ENCODE data around the gene NEURL1. TPM values are rescaled to one million over a fixed set of nuclear protein-coding genes. Genes with fewer than 3 reads are reported as not detected.
"Not testable (repeated sequence)": the region's sequence is repeated elsewhere in the genome, so short reads cannot be mapped to it uniquely, and the experiment has no call there.

NEURL1 gene
- total and polyA plus RNA-seq, 8 donors = 11.0 to 69.9 (median 18.6) TPM

DNA sequence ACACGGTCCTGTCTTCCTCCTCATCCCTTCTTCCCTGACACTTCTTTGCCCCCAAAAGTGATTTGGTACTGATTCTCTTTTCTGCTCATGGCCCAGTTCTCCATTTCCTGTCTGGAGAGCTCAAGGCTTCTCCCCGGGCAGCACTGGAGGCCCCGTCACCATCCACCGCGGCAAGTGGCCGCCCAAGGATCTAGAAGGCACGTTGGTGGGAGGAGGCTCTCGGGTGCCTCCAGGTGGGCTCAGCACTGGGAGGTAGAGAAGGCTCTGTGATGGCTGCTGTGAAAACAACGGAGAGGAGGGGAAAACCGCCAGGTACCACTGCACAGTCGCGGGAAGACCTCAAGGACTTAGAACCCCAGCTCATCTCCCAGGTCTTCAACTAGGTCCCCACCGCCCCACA is 134.4 kb downstream of the NEURL1 start:
- Histone ChIP-seq H3K27me3 (no peaks in the 10 kb centered on the region), H3K9me3 (no peaks in the 10 kb centered on the region), H3K4me1 (no peaks in the 10 kb centered on the region), H3K27ac (no peak overlapping the region), H3K36me3 (no peaks in the 10 kb centered on the region), H3K4me3 (no peak overlapping the region)
- ATAC-seq (no peak), DNase-seq (no peak), FAIRE-seq (no peak)
- TF ChIP-seq, protein P1, sequence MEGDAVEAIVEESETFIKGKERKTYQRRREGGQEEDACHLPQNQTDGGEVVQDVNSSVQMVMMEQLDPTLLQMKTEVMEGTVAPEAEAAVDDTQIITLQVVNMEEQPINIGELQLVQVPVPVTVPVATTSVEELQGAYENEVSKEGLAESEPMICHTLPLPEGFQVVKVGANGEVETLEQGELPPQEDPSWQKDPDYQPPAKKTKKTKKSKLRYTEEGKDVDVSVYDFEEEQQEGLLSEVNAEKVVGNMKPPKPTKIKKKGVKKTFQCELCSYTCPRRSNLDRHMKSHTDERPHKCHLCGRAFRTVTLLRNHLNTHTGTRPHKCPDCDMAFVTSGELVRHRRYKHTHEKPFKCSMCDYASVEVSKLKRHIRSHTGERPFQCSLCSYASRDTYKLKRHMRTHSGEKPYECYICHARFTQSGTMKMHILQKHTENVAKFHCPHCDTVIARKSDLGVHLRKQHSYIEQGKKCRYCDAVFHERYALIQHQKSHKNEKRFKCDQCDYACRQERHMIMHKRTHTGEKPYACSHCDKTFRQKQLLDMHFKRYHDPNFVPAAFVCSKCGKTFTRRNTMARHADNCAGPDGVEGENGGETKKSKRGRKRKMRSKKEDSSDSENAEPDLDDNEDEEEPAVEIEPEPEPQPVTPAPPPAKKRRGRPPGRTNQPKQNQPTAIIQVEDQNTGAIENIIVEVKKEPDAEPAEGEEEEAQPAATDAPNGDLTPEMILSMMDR (IDR thresholded peaks at IDR 0.05) = no peak
- WGBS, 2 donors = 90 to 93% methylated on average over 13 of the region's 13 CpGs
- intact Hi-C loops (cut with DNase I) = no loop called here

DNA sequence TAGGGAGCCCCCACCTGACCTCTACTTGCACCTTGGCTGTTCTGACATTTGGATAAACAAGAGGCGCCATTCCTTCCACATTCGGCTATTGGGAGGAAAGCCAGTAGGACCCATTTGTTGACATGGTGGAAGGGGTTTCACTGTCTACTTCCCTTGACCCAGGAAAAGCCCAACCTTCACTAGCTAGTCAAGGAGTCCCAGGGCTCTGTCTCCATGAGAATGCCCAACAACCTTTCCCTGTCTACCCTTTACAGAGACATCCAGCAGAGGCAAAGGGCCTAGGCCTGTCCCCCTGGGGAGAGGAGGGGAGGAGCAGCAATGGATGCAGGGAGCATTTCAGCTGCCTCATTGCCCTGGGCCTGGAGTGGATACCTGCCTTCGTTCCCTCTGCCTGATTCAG is 136.1 kb downstream of the NEURL1 start:
- TF ChIP-seq, protein P1 (IDR thresholded peaks at IDR 0.05) = no peak
- DNase-seq (no peak), FAIRE-seq (no peak), ATAC-seq (no peak)
- no peak overlapping the region for H3K27ac ChIP-seq
- H3K27me3 ChIP-seq = no peaks in the 10 kb centered on the region
- H3K36me3 ChIP-seq = no peaks in the 10 kb centered on the region
- no peak overlapping the region for H3K4me3 ChIP-seq
- intact Hi-C loops (cut with DNase I) = no loop called here
- H3K4me1 ChIP-seq = no peaks in the 10 kb centered on the region
- H3K9me3 ChIP-seq = no peaks in the 10 kb centered on the region
- WGBS, 2 donors = 62 to 76% methylated on average over 3 of the region's 3 CpGs

DNA sequence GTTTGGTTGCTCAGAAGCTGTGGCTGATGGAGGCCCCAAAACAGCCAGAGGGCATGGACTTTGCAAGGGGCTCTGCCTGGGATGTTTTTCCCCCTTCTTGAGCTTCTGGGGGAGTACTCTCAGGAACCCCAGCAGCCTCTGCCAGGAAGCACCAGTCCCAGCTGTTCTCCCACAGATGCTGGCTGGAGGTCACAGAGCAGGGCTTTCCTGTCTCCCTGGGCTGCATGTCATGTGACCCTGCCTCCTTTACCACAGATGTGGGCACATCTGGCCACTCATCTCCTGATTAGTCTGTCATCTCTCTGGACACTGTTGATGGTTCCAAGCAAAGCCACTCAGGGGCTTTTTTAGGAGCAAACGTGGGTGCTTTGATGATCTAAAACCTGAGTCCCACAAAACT is 136.7 kb downstream of the NEURL1 start:
- FAIRE-seq = no peak
- Histone ChIP-seq H3K27ac (no peak overlapping the region), H3K9me3 (no peaks in the 10 kb centered on the region), H3K36me3 (no peaks in the 10 kb centered on the region), H3K27me3 (no peaks in the 10 kb centered on the region), H3K4me3 (no peak overlapping the region), H3K4me1 (no peaks in the 10 kb centered on the region)
- ATAC-seq = no peak
- TF ChIP-seq, protein P1 (IDR thresholded peaks at IDR 0.05) = no peak
- 53% methylated on average over 1 of the region's 1 CpG for WGBS, 2 donors
- peak in 1 of 6 donors; percentile 30 for DNase-seq
- intact Hi-C loops (cut with DNase I) = no loop called here

DNA sequence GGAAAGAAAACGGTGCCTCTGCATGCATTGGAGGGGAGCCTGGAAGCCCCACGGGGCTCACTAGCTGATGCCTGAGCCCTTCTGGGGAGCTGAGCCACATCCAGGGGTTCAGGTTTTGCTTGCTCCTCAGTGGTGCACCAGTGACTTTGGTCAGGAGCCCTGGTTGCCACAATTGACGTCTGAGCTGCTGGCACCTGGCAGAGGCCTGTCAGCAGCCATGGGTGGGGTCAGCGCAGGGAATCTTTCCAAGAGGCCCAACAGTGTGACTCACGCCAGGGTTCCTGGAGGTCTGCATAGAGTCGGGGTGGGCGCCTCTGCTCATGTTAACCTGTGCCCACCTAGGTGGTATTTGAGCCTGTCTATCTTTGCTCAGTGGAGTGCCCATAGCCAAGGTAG is 138.7 kb downstream of the NEURL1 start:
- H3K9me3 ChIP-seq = no peaks in the 10 kb centered on the region
- no peaks in the 10 kb centered on the region for H3K27me3 ChIP-seq
- intact Hi-C loops (cut with DNase I) = no loop called here
- DNase-seq (peak in 1 of 6 donors; percentile 15), ATAC-seq (no peak), FAIRE-seq (no peak)
- no peaks in the 10 kb centered on the region for H3K4me1 ChIP-seq
- 71 to 74% methylated on average over 7 of the region's 7 CpGs for WGBS, 2 donors
- H3K27ac ChIP-seq = no peak overlapping the region
- TF ChIP-seq, protein P1 (IDR thresholded peaks at IDR 0.05) = no peak
- H3K36me3 ChIP-seq = no peaks in the 10 kb centered on the region
- H3K4me3 ChIP-seq = no peak overlapping the region

DNA sequence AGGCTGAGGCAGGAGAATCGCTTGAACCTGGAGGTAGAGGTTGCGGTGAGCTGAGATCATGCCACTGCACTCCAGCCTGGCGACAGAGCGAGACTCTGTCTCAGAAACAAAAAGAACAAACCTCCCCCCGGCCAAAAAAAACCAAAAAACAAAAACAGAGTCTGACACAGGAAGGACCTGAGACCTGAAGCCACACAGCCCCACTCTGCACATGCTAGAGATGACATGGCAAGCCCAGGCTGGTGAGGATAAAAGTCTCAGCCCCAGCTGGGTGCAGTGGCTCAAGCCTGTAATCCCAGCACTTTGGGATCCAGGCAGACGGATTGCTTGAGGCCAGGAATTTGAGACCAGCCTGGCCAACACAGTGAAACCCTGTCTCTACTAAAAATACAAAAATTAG is 139.4 kb downstream of the NEURL1 start:
- H3K4me1 ChIP-seq; H3K27ac ChIP-seq; H3K36me3 ChIP-seq; ATAC-seq; H3K4me3 ChIP-seq; H3K9me3 ChIP-seq; DNase-seq; H3K27me3 ChIP-seq; FAIRE-seq; intact Hi-C loops (cut with DNase I): not testable (repeated sequence)
- 83 to 95% methylated on average over 6 of the region's 6 CpGs for whole genome bisulfite sequencing, 2 donors

DNA sequence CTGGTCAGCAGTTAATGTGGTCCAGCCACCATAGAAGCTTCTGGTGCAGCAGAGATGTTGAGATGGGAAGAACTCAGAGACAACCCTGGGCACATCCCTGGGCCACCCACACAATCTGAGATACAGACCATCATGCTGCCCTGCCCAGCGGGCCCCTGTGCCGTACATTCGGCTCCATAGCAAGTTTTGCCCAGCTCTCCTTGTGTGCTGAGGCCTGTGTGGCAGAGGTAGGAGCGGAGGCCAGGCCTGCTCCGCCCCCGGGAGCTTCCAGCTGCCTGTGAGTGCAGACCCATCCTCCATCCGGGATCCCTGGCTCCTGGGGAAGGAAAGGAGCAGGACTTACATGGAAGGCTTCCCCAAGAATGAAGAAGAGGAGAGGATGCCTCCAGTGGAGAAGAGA is 140.3 kb downstream of the NEURL1 start:
- Histone ChIP-seq H3K4me1 (peaks cover 0 to 6% (median 6%) of the 10 kb centered on the region in 3 donors), H3K9me3 (no peaks in the 10 kb centered on the region), H3K27ac (no peak overlapping the region), H3K4me3 (no peak overlapping the region), H3K36me3 (no peaks in the 10 kb centered on the region), H3K27me3 (no peaks in the 10 kb centered on the region)
- 89 to 92% methylated on average over 7 of the region's 7 CpGs for WGBS, 2 donors
- no peak for ATAC-seq
- intact Hi-C loops (cut with DNase I) = no loop called here
- peak in 1 of 6 donors; percentile 31 for DNase-seq
- TF ChIP-seq, protein P1 (IDR thresholded peaks at IDR 0.05) = no peak
- no peak for FAIRE-seq

All from pancreas (tissue), 10 donors.